SK-N-SH (cell line): ENCODE measurements around the gene SLC17A7.

Experiments
- SIN3A ChIP-seq: IDR thresholded peaks from 2 replicates; pipeline ENCODE4 v1.6.1; 2012; ENCODE audit warnings: low read depth, mild to moderate bottlenecking, low read length, moderate library complexity, borderline replicate concordance
- TF ChIP-seq, protein P1 (sequence below): fragments of 200-600 bp; sonication (generic); IDR thresholded peaks from 2 replicates; pipeline ENCODE4 v1.6.1; 2017; ENCODE audit warnings: antibody characterized with exemption, mild to moderate bottlenecking, moderate library complexity

DNA sequence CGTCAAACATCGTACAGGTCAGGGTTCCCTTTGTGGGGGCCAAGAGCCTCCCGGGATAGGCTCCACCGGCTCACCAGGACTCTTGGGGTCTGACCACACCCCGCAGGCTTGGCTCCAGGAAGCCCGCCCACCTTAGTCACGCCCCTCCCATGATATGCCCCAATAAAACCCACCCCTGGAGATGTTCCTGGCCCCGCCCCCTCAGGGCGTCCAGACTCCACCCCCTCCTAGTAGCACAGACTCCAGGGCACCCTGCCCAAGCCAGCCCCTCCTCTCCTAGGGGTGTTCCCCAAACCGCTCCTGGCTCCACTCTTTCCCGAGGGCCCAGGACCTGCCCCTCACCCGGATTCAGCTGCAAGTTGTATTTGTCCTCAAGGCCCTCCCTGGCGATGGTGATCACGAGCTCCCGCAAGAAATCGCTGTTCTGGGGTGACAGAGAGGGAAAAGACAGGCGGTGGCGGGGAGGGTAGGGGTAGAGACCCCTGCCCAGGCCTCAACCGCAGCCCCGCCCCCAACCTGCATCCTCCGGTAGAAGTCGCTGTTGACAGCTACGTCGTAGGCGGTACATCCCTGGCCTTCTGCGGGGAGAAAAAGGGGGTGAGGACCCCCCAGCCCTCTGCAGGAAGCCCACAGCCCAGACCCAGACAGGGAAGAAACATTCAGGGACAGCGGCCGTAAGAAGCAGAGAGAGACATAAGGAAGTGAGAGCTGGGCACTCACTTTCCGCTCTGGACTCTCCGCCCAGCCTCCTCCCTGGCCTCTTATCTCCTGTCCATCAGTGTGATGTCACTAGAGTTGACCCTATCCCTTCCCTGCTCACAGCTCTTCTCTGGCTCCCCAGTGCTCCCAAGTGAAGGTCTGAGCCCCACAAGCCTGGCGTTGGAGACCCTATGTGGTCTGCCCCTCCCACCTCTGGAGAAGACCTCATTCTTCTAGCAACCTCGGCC, 6.4 kb upstream of the SLC17A7 start:
- TF ChIP-seq SIN3A = no peak
- TF ChIP-seq, protein P1, sequence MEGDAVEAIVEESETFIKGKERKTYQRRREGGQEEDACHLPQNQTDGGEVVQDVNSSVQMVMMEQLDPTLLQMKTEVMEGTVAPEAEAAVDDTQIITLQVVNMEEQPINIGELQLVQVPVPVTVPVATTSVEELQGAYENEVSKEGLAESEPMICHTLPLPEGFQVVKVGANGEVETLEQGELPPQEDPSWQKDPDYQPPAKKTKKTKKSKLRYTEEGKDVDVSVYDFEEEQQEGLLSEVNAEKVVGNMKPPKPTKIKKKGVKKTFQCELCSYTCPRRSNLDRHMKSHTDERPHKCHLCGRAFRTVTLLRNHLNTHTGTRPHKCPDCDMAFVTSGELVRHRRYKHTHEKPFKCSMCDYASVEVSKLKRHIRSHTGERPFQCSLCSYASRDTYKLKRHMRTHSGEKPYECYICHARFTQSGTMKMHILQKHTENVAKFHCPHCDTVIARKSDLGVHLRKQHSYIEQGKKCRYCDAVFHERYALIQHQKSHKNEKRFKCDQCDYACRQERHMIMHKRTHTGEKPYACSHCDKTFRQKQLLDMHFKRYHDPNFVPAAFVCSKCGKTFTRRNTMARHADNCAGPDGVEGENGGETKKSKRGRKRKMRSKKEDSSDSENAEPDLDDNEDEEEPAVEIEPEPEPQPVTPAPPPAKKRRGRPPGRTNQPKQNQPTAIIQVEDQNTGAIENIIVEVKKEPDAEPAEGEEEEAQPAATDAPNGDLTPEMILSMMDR = no peak
